Caco-2 (cell line): ENCODE data around the gene EN2. TPM values are rescaled to one million over a fixed set of nuclear protein-coding genes. Genes with fewer than 3 reads are reported as not detected.

ENCODE experiments used
- BruUV-seq: library from RNA; stranded (reverse); fragments of 400-500 nt; replicated peaks from 2 replicates; lab custom pipeline; 2021; lab: Mats Ljungman, UMichigan
- CTCF ChIA-PET: fragments of 300-600 bp; sonication (Branson Sonifier 250); formaldehyde crosslinking; loops from one replicate; lab custom pipeline; 2022; ENCODE audit warnings: antibody characterized with exemption; lab: Charles Lee
- POLR2A ChIA-PET: fragments of 300-600 bp; sonication (Branson Sonifier 250); formaldehyde crosslinking; loops from one replicate; lab custom pipeline; 2022; ENCODE audit warnings: antibody characterized with exemption; lab: Charles Lee
- DNase-seq, 2 experiments: peaks; one replicate each; pipeline versions ENCODE4 v3.0.0 to v3.0.0-alpha.2; 2020 to 2022
- H3K27me3 ChIP-seq: replicated peaks from 2 replicates; pipeline ENCODE4 v1.6.0; 2011; ENCODE audit warnings: low read length; ENCODE audit not compliant: control insufficient read depth, insufficient read depth
- H3K36me3 ChIP-seq: 2 replicates; pipeline ENCODE4 v1.5.1; 2011; ENCODE audit warnings: low read length; ENCODE audit not compliant: control insufficient read depth, insufficient read depth
- H3K4me1 ChIP-seq: fragments of 250-450 bp; sonication (Bioruptor Pico); 2 replicates; pipeline ENCODE4 v1.5.1; 2020; ENCODE audit warnings: mild to moderate bottlenecking
- H3K4me3 ChIP-seq: 2 replicates; pipeline ENCODE4 v1.5.1; 2011; ENCODE audit warnings: low read depth, mild to moderate bottlenecking, control low read depth, low read length
- H3K9me3 ChIP-seq: fragments of 250-450 bp; sonication (Bioruptor Pico); 2 replicates; pipeline ENCODE4 v1.5.1; 2020; ENCODE audit warnings: mild to moderate bottlenecking, moderate library complexity
- H3K27ac Mint-ChIP-seq: one replicate; pipeline ENCODE4 v1.8.0; 2022; ENCODE audit warnings: mixed read lengths; ENCODE audit not compliant: unreplicated experiment
- H3K27me3 Mint-ChIP-seq: one replicate; pipeline ENCODE4 v1.8.0; 2022; ENCODE audit warnings: mixed read lengths; ENCODE audit not compliant: insufficient read depth, unreplicated experiment
- H3K36me3 Mint-ChIP-seq: one replicate; pipeline ENCODE4 v1.8.0; 2022; ENCODE audit warnings: mild to moderate bottlenecking, mixed read lengths; ENCODE audit not compliant: insufficient read depth, unreplicated experiment
- H3K4me1 Mint-ChIP-seq: one replicate; pipeline ENCODE4 v1.8.0; 2022; ENCODE audit warnings: low read depth, mixed read lengths; ENCODE audit not compliant: unreplicated experiment
- H3K4me3 Mint-ChIP-seq: one replicate; pipeline ENCODE4 v1.8.0; 2022; ENCODE audit warnings: mild to moderate bottlenecking, moderate library complexity, mixed read lengths; ENCODE audit not compliant: unreplicated experiment
- H3K9me3 Mint-ChIP-seq: one replicate; pipeline ENCODE4 v1.8.0; 2022; ENCODE audit warnings: mixed read lengths; ENCODE audit not compliant: unreplicated experiment
- intact Hi-C: fragments of 100-400 bp; cut with micrococcal nuclease; formaldehyde crosslinking; loops from one replicate; pipeline ENCODE4 v1.10.0; 2022; ENCODE audit not compliant: unreplicated experiment
- total RNA-seq: library from RNA; stranded (reverse); gene quantifications from 2 replicates; pipeline ENCODE4 v1.2.3, GENCODE V29; 2022
- TF ChIP-seq, protein P1 (sequence below), 2 experiments: fragments of 200-600 bp in 1 of 2; IDR thresholded peaks; 1 replicate in 1 of 2; 2 replicates in 1 of 2; pipeline versions ENCODE4 v1.5.1 to v1.8.0; 2011 to 2022; ENCODE audit warnings: antibody characterized with exemption in 1 of 2, control low read depth in 1 of 2, inconsistent platforms in 1 of 2, low read depth in 1 of 2, low read length in 1 of 2, mild to moderate bottlenecking in 1 of 2, moderate library complexity in 1 of 2; ENCODE audit not compliant: insufficient read depth in 1 of 2, severe bottlenecking in 1 of 2, unreplicated experiment in 1 of 2

Gene EN2
- total RNA-seq, 1 experiment from 2014 or later, result 1.5 TPM

DNA sequence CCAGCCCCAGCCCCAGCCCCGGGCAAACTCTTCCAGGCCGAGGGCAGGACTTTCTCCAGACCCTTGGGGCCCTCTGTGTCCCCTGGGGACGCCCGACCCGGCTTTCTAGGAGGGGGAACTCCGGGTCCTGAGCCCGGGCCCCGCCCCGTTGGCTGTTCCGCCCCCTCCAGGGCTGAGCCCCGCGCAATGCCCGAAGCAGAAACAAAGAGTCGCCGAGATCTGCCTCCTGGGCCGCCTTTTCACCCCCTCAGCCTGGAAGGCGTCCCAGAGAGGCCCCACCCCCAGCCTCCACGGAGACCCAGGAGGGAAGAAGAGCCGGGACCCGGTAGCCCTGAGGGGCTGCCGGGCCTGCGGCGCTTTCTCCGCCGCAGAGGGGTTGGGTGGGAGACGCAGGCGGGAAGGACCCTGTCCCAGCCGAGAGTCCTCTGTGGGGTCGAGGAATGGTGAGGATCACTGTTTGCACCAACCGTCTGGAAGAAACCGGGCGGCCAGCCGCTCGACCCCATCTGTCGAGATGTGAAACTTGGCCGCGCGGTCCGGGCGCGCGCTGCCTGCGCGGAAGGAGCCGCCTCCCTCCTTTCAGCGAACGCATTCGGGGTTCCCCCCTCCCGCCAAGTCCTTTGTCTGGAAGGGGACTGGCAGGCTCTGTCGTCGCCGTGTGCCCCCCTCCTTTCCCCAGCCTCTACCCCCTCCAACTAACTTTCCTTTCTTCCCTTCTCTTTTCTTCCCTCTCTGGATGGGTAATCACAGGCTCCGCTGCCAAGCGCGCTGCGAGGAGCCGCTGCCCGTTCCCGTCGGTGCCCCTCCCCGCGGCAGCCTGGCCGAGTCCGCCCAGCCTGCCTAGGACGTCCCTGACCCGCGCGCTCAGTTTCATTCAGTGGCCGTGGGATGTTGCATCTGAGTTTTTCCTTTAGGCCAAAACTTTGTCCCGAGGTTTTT lies 10.2 kb downstream of the EN2 start:
- H3K36me3 Mint-ChIP-seq, result peaks cover 7% of the 10 kb centered on the region
- ChIA-PET CTCF (no interaction called here), POLR2A (no interaction called here)
- H3K27me3 Mint-ChIP-seq, result no peaks in the 10 kb centered on the region
- no peaks in the 10 kb centered on the region for H3K36me3 ChIP-seq
- no peaks in the 10 kb centered on the region for H3K9me3 Mint-ChIP-seq
- H3K27me3 ChIP-seq, result no peaks in the 10 kb centered on the region
- no peaks in the 10 kb centered on the region for H3K9me3 ChIP-seq
- intact Hi-C loops, result no loop called here
- peaks cover 12% of the 10 kb centered on the region; the same call in 1 of the 2 replicates for H3K4me1 ChIP-seq
- peak overlapping the region; percentile 12 for H3K4me3 ChIP-seq
- TF ChIP-seq, protein P1, sequence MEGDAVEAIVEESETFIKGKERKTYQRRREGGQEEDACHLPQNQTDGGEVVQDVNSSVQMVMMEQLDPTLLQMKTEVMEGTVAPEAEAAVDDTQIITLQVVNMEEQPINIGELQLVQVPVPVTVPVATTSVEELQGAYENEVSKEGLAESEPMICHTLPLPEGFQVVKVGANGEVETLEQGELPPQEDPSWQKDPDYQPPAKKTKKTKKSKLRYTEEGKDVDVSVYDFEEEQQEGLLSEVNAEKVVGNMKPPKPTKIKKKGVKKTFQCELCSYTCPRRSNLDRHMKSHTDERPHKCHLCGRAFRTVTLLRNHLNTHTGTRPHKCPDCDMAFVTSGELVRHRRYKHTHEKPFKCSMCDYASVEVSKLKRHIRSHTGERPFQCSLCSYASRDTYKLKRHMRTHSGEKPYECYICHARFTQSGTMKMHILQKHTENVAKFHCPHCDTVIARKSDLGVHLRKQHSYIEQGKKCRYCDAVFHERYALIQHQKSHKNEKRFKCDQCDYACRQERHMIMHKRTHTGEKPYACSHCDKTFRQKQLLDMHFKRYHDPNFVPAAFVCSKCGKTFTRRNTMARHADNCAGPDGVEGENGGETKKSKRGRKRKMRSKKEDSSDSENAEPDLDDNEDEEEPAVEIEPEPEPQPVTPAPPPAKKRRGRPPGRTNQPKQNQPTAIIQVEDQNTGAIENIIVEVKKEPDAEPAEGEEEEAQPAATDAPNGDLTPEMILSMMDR (IDR thresholded peaks at IDR 0.05; ENCODE audit: insufficient read depth in 1 of 2, low read depth in 1 of 2, low read length in 1 of 2, severe bottlenecking in 1 of 2, unreplicated experiment in 1 of 2), result no peak
- no peak overlapping the region for H3K27ac Mint-ChIP-seq
- H3K4me3 Mint-ChIP-seq, result peak overlapping the region; percentile 47
- H3K4me1 Mint-ChIP-seq, result peaks cover 6% of the 10 kb centered on the region
- no TSS peak for BruUV-seq
- DNase-seq, result no peak

DNA sequence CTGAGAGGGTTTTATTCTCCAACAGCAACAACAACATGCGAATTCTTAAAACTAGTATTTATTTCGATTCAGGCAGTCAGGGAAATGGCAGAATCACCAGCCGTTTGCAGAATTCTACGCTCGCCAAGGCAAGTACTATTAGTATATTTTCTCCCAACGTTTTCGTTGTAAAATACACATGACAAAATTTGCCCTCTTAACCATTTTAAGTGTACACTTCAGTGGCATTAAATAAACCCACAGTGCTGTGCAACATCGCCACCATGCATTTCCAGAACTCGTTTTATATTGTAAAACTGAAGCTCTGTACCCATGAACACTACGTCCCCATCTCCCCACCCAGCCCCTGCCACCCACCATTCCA lies 10.8 kb downstream of the EN2 start:
- CTCF ChIA-PET, result no interaction called here
- no peaks in the 10 kb centered on the region for H3K27me3 Mint-ChIP-seq
- intact Hi-C loops, result no loop called here
- peaks cover 7% of the 10 kb centered on the region for H3K36me3 Mint-ChIP-seq
- peak overlapping the region; percentile 47 for H3K4me3 Mint-ChIP-seq
- POLR2A ChIA-PET, result no interaction called here
- no TSS peak for BruUV-seq
- H3K9me3 Mint-ChIP-seq, result no peaks in the 10 kb centered on the region
- TF ChIP-seq, protein P1 (IDR thresholded peaks at IDR 0.05; ENCODE audit: insufficient read depth in 1 of 2, low read depth in 1 of 2, low read length in 1 of 2, severe bottlenecking in 1 of 2, unreplicated experiment in 1 of 2), result no peak
- peaks cover 6% of the 10 kb centered on the region for H3K4me1 Mint-ChIP-seq
- H3K27me3 ChIP-seq, result no peaks in the 10 kb centered on the region
- H3K27ac Mint-ChIP-seq, result no peak overlapping the region
- no peak for DNase-seq
- H3K36me3 ChIP-seq, result no peaks in the 10 kb centered on the region
- no peak overlapping the region for H3K4me3 ChIP-seq
- peaks cover 14% of the 10 kb centered on the region; the same call in 1 of the 2 replicates for H3K4me1 ChIP-seq
- H3K9me3 ChIP-seq, result no peaks in the 10 kb centered on the region

DNA sequence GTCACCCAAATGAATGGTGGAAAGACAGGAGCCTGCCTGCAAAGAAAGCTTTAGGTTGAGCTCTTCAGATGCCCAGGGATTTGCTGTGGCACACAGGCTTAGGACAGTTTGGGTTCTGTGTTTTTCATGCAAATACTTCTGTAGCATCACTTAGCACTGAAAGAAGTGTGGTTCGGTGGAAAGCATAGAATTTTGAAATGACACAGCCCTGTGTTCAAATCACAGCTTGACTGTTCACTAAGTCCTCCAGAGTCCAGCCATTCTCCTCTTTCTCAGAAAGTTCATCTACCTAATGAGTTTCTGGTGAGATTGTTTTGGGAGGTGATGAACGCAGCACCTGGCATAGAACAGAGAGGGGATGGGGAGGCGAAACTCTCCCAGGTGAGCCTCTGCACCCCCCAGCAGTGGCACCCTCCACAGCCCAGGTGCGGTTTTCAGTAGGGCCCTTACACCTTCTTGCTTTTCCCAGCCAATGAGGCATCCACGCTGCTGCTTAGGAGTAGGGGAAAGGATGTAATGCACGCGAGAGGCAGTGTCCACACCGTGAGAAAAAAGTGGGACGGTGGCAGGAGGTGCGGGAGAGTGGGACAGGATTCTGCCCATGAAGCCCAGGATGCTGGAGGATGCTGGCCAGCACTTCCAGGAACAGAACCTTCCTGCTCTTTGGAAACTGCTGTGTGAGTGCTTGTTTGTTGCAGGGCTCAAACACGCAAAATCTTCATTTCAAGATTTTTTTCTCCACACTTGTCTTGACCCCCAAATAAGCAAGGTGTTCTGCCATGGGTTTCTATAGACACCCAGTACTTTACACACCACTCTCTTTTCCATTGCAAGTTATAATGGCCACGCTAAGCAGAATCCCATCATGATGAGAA lies 11.6 kb downstream of the EN2 start:
- no peak overlapping the region for H3K27ac Mint-ChIP-seq
- no peaks in the 10 kb centered on the region for H3K36me3 ChIP-seq
- TF ChIP-seq, protein P1 (IDR thresholded peaks at IDR 0.05; ENCODE audit: insufficient read depth in 1 of 2, low read depth in 1 of 2, low read length in 1 of 2, severe bottlenecking in 1 of 2, unreplicated experiment in 1 of 2), result no peak
- ChIA-PET CTCF (no interaction called here), POLR2A (no interaction called here)
- DNase-seq, result no peak
- H3K27me3 Mint-ChIP-seq, result no peaks in the 10 kb centered on the region
- H3K9me3 ChIP-seq, result no peaks in the 10 kb centered on the region
- no TSS peak for BruUV-seq
- peaks cover 6% of the 10 kb centered on the region for H3K4me1 Mint-ChIP-seq
- H3K4me1 ChIP-seq, result peaks cover 14% of the 10 kb centered on the region; the same call in 1 of the 2 replicates
- intact Hi-C loops, result no loop called here
- no peak overlapping the region for H3K4me3 Mint-ChIP-seq
- H3K36me3 Mint-ChIP-seq, result peaks cover 7% of the 10 kb centered on the region
- no peak overlapping the region for H3K4me3 ChIP-seq
- H3K9me3 Mint-ChIP-seq, result no peaks in the 10 kb centered on the region
- no peaks in the 10 kb centered on the region for H3K27me3 ChIP-seq
